ENCODE data around the gene HNF1A.

- no peak for TF ChIP-seq CTCF (conservative IDR thresholded peaks at IDR 0.05 in 1 of 2, IDR thresholded peaks at IDR 0.05 in 1 of 2; ENCODE audit: extremely low read depth in 1 of 2, insufficient read depth in 1 of 2, low read depth in 1 of 2, low read length in 2 of 2)
- no peak for TF ChIP-seq EZH2 (IDR thresholded peaks at IDR 0.05; ENCODE audit: borderline replicate concordance, low read length)
These were observed 14.0 kb upstream of the HNF1A start for GRCh38 chr12:120964298-120964697.

Measured in mammary epithelial cell (primary cell).